ENCODE data around the gene SPATA3.

DNA sequence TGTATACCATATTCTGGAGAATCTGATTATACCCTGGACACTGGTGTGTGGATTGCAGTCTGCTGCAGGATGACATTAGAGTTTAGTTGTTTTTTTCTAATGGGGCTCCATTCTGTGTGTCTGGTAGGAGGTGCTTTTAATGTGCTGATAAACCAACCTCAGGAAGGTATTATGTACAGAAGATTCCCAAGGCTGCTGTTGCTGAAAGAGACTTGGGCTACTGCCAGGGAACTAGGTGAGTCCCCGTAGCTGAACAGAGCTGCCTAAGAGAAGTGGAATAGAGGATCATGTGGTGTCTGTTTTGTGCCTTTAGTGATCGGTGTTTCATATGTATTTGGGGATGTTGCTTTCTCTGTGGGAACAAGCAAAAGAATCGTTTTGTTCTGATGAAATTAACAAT, 16.5 kb downstream of the SPATA3 start:
- TF ChIP-seq SUZ12 (IDR thresholded peaks at IDR 0.05; ENCODE audit: extremely low read depth, insufficient read depth, insufficient read length): no peak
- no peak for TF ChIP-seq ZNF274 (IDR thresholded peaks at IDR 0.05; ENCODE audit: low read depth, low read length)
- no peak for TF ChIP-seq YY1 (IDR thresholded peaks at IDR 0.05; ENCODE audit: insufficient read depth, insufficient read length)

Data from NT2/D1 (cell line).